Panc1 (cell line): ENCODE data around the gene MDC1. TPM values are rescaled to one million over a fixed set of nuclear protein-coding genes. Genes with fewer than 3 reads are reported as not detected.

ENCODE experiments used
- ATAC-seq: fragments of 200-7000 bp; cut with Tn5 transposase; 2 replicates; pipeline ENCODE4 v1.9.1; 2020; ENCODE audit warnings: mild to moderate bottlenecking, moderate library complexity
- BruUV-seq: library from RNA; stranded (reverse); fragments of 400-500 nt; replicated peaks from 2 replicates; lab custom pipeline; 2021; lab: Mats Ljungman, UMichigan
- CTCF ChIA-PET: fragments of 300-600 bp; sonication (Branson Sonifier 250); formaldehyde crosslinking; loops from one replicate; lab custom pipeline; 2022; ENCODE audit warnings: antibody characterized with exemption; lab: Charles Lee
- POLR2A ChIA-PET: fragments of 300-600 bp; sonication (Branson Sonifier 250); formaldehyde crosslinking; loops from one replicate; lab custom pipeline; 2022; ENCODE audit warnings: antibody characterized with exemption; lab: Charles Lee
- DNase-seq: peaks from one replicate; pipeline ENCODE4 v3.0.0-alpha.2; 2010; ENCODE audit warnings: low read depth, low spot score
- H3K27ac ChIP-seq: 2 replicates; pipeline ENCODE4 v1.5.1; 2011; ENCODE audit warnings: mild to moderate bottlenecking, low read length, inconsistent platforms
- H3K27me3 ChIP-seq: fragments of 200-500 bp; sonication (Bioruptor generic); 2 replicates; pipeline ENCODE4 v1.6.0; 2014; ENCODE audit warnings: low read length, inconsistent platforms; ENCODE audit not compliant: control insufficient read depth, insufficient read depth
- H3K36me3 ChIP-seq: fragments of 200-500 bp; sonication (Bioruptor generic); 2 replicates; pipeline ENCODE4 v1.5.1; 2014; ENCODE audit warnings: inconsistent platforms, mild to moderate bottlenecking, low read length, moderate library complexity; ENCODE audit not compliant: control insufficient read depth, insufficient read depth
- H3K4me1 ChIP-seq: 2 replicates; pipeline ENCODE4 v1.5.1; 2011; ENCODE audit warnings: inconsistent platforms, mild to moderate bottlenecking, low read length, moderate library complexity; ENCODE audit not compliant: control insufficient read depth, insufficient read depth
- H3K4me3 ChIP-seq, 2 experiments: 2 replicates each; pipeline ENCODE4 v1.5.1; 2011 to 2012; ENCODE audit warnings: low read depth in 2 of 2, low read length in 2 of 2, mild to moderate bottlenecking in 2 of 2, inconsistent platforms in 1 of 2, moderate library complexity in 1 of 2
- H3K9me3 ChIP-seq: fragments of 200-500 bp; sonication (Bioruptor generic); 2 replicates; pipeline ENCODE4 v1.5.1; 2014; ENCODE audit warnings: low read depth, mild to moderate bottlenecking, inconsistent platforms, low read length, moderate library complexity; ENCODE audit not compliant: control insufficient read depth, insufficient read depth
- CTCF ChIP-seq: fragments of 450-650 bp; IDR thresholded peaks from 2 replicates; pipeline ENCODE4 v1.5.1; 2017; ENCODE audit warnings: mild to moderate bottlenecking
- POLR2AphosphoS5 ChIP-seq: IDR thresholded peaks from 2 replicates; pipeline ENCODE4 v1.6.1; 2012; ENCODE audit warnings: mild to moderate bottlenecking, low read depth, low read length, moderate library complexity
- REST ChIP-seq, 2 experiments: IDR thresholded peaks; 2 replicates each; pipeline ENCODE4 v1.6.1; 2011 to 2012; ENCODE audit warnings: low read depth in 2 of 2, control low read depth in 1 of 2, low read length in 1 of 2, mild to moderate bottlenecking in 1 of 2, moderate library complexity in 1 of 2; ENCODE audit not compliant: insufficient read depth in 1 of 2
- SIN3A ChIP-seq: IDR thresholded peaks from 2 replicates; pipeline ENCODE4 v1.6.1; 2012; ENCODE audit warnings: low read depth, mild to moderate bottlenecking, low read length, moderate library complexity, borderline replicate concordance; ENCODE audit not compliant: insufficient read depth
- TCF7L2 ChIP-seq: IDR thresholded peaks from 2 replicates; pipeline ENCODE4 v1.6.1; 2011; ENCODE audit warnings: mild to moderate bottlenecking, low read depth, low read length, inconsistent platforms
- in situ Hi-C: cut with HindIII; loops from 2 replicates; pipeline ENCODE4 v1.10.0; 2016; ENCODE audit warnings: low sequenced_read_pairs, low pct_unique_long_range_greater_than_20kb
- intact Hi-C: fragments of 100-400 bp; cut with micrococcal nuclease; formaldehyde crosslinking; loops from one replicate; pipeline ENCODE4 v1.10.0; 2022; ENCODE audit not compliant: unreplicated experiment
- total RNA-seq: library from RNA; stranded (reverse); gene quantifications from one replicate; pipeline ENCODE4 v1.2.1, GENCODE V29; 2021; ENCODE audit not compliant: unreplicated experiment

MDC1 gene
- total RNA-seq, 1 experiment from 2014 or later, result 68.6 TPM

GRCh38 chr6:30687659-30688431 lies 29.2 kb downstream of the MDC1 start:
- peak overlapping the region; percentile 86 for H3K27ac ChIP-seq
- no peaks in the 10 kb centered on the region for H3K36me3 ChIP-seq
- no peaks in the 10 kb centered on the region for H3K27me3 ChIP-seq
- intact Hi-C loops (no loop called here), in situ Hi-C loops (no loop called here)
- no peaks in the 10 kb centered on the region for H3K9me3 ChIP-seq
- peak overlapping the region; percentile 85 to 96 for H3K4me3 ChIP-seq
- ChIA-PET POLR2A (no interaction called here), CTCF (interaction anchor here (0.8 to 2.5 kb wide), 2 partner anchors 9 to 29 kb away, joined by 4 to 11 read pairs; partner anchors contain the start of gene MDC1)
- TF ChIP-seq CTCF (no peak), POLR2AphosphoS5 (no peak), TCF7L2 (no peak), SIN3A (no peak), REST (IDR thresholded peaks at IDR 0.05; ENCODE audit: insufficient read depth in 1 of 2, low read depth in 2 of 2, low read length in 1 of 2) (no peak)
- BruUV-seq, result TSS peak; percentile 77
- H3K4me1 ChIP-seq, result peaks cover 40% of the 10 kb centered on the region
- ATAC-seq (no peak), DNase-seq (no peak)

GRCh38 chr6:30686908-30687658 lies 30.0 kb downstream of the MDC1 start:
- in situ Hi-C loops (no loop called here), intact Hi-C loops (no loop called here)
- peak; percentile 71 for ATAC-seq
- no peaks in the 10 kb centered on the region for H3K27me3 ChIP-seq
- ChIA-PET CTCF (interaction anchor here (2.5 kb wide), 1 partner anchor 8 kb away, joined by 11 read pairs; no protein-coding TSS in a partner anchor), POLR2A (no interaction called here)
- no peaks in the 10 kb centered on the region for H3K9me3 ChIP-seq
- peaks cover 40% of the 10 kb centered on the region for H3K4me1 ChIP-seq
- no TSS peak for BruUV-seq
- H3K36me3 ChIP-seq, result no peaks in the 10 kb centered on the region
- peak overlapping the region; percentile 86 for H3K27ac ChIP-seq
- TF ChIP-seq CTCF, result no peak
- no peak for TF ChIP-seq TCF7L2
- TF ChIP-seq POLR2AphosphoS5, result peak; percentile 85
- peak; percentile 87; the same call in 1 of the 2 replicates for TF ChIP-seq SIN3A
- DNase-seq, result peak; percentile 68
- H3K4me3 ChIP-seq, result peak overlapping the region; percentile 85 to 96
